ENCODE results near the gene SMARCD3.

Gene SMARCD3

DNA sequence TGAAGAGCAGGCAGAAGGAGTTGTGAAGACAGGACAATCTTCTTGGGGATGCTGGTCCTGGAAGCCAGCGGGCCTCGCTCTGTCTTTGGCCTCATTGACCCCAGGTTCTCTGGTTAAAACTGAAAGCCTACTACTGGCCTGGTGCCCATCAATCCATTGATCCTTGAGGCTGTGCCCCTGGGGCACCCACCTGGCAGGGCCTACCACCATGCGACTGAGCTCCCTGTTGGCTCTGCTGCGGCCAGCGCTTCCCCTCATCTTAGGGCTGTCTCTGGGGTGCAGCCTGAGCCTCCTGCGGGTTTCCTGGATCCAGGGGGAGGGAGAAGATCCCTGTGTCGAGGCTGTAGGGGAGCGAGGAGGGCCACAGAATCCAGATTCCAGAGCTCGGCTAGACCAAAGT is 14.7 kb downstream of the SMARCD3 start:
- DNase-seq: no peak

DNA sequence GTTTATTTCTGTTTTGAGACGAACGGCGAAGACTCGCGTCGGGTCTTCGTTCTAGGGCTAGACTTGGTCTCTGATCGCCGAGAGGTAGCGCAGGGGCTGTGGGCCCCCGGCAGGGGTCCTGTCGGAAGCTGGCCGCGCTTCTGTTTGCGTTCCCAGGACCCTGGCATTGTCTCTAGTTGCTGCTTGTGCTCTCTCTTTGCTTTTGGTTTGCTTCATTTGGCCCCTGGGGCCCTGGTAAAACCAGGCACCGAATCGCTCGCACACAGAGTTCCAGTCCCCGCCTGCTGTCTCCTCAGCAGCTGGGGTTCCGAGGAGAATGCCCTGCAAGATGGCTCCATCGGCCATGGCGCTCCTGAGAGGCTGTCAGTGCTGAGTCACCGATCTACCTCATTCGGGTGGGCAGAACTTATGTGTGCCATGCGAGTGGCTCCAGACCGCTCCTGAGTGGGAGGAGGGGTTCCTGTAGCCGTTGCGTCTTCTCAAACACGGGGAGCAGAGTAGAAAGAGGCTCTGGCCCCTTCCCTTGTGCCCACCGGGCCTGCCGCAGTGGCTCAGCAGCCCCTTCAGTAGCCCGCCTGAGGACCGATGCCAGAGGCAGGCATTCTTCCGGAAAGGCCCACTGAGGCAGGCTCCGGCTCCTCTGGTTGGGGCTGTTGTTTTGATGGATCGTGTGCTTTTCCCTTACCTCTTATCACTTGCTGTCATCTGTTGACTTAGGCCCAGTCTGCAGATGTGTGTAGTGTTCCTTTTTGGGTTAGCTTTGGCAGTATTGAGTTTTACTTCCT is 15.4 kb downstream of the SMARCD3 start:
- DNase-seq: peak; percentile 87

DNA sequence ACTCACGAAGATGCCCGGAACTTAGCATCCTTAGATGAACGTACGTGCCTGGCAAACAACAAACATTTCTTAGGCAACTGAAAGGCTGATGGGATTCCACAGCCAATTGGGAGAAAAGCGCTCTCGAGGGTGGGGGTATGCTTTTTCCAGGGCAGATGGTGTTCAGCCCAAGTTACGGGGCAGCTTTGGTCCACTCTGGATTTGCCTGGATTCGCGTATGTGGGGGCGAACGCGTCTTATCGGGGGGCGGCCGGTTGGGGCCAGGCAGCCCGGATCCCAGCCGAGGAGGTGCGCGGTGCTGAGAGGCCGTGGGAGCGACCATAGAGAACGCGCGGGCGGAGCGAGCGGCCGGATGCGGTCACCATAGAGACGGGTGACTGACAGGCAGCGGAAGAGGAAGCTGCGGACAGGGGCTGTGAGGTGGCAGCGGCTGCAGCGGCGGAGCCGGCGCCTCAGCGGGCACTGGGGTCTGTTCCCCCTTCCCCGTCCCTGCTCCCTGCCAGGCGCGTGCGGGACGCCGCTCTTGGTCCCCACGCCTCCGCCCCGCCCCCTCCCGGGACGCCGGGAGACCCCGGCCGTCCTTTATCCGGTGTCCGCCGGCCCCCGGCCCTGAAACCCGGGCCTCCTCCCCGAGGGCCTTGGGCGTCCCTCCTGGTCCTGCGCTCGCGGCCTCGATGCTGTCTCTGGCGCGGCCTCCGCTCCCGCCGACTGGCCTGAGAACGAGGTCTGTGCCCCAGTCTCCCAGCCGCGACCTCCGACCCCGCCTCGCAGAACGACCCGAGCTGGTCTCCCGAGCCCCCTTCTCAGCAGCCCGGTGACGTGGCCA is 16.2 kb downstream of the SMARCD3 start, which contains the start of gene CHPF2:
Gene CHPF2 (plus strand): TSS at position 393 of the 826 bp plus-strand sequence. CDS start 1,529 bp downstream, outside the sequence.
- peak; percentile 94 for DNase-seq

DNA sequence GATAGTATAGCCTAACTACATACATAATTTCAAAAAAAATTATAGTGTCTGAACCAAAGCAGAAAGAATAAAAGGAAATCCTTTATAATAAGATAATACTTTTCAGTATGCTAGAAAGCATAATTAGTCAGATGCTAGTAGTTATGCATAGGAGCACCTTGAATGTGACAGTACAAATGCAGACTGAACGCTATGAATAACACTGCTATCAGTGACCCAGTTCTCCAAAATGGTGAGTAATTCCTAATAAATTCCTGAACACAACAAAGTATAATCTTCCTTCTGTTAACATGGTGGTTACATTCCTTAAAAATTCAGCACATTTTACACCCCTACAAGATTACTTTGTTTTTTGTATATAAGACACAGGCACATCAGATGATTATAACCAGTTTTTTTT is 17.4 kb downstream of the SMARCD3 start:
- DNase-seq: no peak

GRCh38 chr7:151229249-151229648 is 19.2 kb downstream of the SMARCD3 start:
- DNase-seq: no peak

DNA sequence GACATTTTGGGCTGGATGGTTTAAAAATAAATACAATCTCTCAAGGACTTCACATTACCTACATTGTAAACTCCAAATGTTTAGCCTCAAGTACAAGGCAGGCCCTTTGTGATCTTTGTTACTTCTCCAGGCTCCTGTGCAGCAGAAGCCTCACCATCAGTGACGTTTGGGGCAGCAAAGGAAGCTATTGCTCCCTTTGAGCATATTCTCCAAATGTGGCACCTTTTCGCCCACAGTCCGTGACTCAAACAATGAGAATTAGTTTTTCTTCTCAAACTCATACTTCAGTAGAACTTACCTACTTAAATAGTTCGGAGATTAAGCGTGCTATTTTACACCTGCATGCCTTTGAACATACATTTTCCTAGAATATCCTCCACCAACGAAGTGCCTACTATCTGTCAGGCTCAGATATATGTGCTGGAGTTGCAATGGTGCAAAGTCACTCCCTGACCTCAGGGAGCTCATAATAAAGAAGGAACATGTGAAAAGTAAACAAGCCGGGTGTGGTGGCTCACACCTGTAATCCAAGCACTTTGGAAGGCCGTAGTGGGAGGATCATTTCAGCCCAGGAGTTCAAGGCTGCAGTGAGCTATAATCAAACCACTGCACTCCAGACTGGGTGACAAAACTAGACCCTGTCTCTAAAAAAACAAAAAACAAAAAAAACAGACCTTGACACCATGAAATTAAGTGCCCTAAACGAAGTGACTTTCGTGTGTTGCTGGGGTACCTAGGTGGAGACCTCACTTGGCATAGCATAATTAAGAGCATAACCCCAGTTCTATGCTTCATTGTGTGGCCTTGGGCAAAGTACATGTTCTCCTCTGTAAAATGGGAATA is 20.2 kb downstream of the SMARCD3 start:
- DNase-seq: no peak

GRCh38 chr7:151226875-151227782 is 21.4 kb downstream of the SMARCD3 start, which contains the start of gene ABCF2:
ABCF2 (minus strand) TSS chr7:151227205; CDS start chr7:151226458, 747 bp downstream.
- peak; percentile 99 for DNase-seq

GRCh38 chr7:151226560-151226874 is 22.0 kb downstream of the SMARCD3 start:
- no peak for DNase-seq

- DNase-seq: no peak
Observed at GRCh38 chr7:151225948-151226510, 22.5 kb downstream of the SMARCD3 start.

DNA sequence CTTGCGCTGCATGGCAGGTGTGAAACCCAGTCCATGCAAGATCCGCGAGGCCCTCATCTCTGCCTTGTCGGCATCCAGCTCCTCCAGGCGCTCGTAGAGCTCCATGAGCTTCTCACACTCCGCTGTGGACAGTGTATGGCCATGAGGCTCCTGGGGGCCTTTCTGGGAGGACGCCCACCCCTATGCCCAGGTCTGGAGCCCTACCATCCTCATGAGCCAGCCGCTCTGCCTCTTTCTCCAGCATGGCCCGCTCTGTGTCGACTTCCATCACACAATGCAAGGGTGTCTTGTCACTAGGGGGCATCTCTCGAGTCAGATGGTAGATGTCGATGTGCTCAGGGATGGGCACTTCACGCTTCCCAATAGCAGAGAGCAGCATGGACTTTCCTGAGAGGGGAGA is 24.8 kb downstream of the SMARCD3 start:
- DNase-seq: no peak

GRCh38 chr7:151218170-151218569 is 30.3 kb downstream of the SMARCD3 start:
- DNase-seq: no peak

GRCh38 chr7:151215396-151215795 is 33.1 kb downstream of the SMARCD3 start:
- DNase-seq: no peak

DNA sequence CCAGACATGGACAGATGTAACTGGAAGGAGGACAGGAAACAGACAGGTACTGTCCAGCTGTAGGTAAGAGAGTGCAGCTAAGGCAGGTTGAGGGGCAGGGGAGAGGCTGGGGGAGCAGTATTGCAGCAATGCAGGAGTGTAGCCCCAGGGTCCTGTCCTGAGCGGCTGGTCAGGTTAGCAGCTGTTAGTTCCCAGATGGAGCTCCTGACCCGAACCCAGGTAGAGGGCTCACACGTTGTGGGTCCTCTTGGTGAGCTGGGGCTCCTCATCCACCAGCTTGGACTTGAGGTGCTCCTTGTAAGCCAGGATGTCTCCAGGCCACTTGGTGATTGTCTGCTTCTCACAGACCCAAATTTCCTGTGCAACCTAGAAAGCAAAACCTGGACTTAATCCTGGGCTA is 34.7 kb downstream of the SMARCD3 start:
- no peak for DNase-seq

- no peak for DNase-seq
Observed at GRCh38 chr7:151212626-151213025, 35.9 kb downstream of the SMARCD3 start.

- no peak for DNase-seq
Observed at GRCh38 chr7:151211155-151211772, 37.2 kb downstream of the SMARCD3 start.

DNA sequence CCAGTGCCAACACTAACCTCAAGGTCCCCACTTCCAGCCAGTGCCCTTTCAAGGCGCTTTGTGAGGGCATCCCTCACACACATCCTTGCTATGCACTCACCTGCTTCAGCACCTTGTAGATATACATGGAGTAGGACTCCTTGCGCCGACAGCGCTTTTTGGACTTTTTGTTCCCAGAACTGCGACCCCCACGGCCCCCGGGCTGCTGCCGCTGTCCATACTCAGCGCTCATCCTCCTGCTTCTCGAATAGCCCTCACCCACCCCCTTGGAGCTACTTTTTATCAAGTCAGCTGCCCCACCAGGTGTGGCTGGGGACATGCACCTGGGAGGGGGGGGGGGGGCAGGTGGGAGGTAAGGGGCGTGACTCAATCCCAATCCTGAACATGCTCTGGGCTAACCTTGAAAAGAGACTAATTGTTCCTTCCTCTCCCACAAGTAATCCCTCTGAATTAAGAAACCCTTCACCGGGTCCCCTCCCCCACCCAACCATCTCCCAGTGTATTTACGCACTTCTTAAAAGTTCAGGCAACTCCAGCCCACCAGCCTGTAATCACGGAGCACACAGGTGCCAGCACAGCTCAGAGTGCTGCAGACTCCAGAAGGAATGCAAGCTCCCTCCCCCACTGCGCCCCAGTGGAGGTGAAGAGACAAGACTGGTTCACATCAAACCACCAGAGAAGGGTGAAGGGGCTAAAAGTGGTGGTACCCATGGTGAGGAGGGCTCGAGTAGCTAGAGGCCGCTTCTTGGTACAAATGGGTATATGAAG is 38.2 kb downstream of the SMARCD3 start, which contains the start of gene H2BK1:
Gene H2BK1 (minus strand): TSS at position 402 of the 768 bp plus-strand sequence. CDS start 170 bp downstream, at position 232.
- no peak for DNase-seq

DNA sequence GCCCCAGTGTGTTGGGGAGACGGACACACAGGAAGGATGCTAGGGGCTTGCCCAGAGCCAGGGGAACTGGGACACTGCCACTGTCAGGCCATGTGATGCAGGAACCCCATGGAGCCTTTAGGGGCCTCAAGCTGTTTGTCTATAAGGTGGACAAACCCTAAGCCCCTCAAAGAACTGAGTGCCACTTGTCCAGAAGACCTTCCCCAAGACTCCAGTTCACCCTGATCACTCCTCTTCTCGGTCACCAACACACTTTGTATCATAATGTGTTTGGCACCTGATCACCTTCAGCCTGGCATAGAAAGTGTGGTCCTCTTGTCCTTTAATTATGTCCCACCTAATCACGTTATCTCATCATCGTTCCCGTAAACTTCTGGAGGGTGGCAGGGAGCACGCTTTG is 38.9 kb downstream of the SMARCD3 start:
- DNase-seq: no peak

DNA sequence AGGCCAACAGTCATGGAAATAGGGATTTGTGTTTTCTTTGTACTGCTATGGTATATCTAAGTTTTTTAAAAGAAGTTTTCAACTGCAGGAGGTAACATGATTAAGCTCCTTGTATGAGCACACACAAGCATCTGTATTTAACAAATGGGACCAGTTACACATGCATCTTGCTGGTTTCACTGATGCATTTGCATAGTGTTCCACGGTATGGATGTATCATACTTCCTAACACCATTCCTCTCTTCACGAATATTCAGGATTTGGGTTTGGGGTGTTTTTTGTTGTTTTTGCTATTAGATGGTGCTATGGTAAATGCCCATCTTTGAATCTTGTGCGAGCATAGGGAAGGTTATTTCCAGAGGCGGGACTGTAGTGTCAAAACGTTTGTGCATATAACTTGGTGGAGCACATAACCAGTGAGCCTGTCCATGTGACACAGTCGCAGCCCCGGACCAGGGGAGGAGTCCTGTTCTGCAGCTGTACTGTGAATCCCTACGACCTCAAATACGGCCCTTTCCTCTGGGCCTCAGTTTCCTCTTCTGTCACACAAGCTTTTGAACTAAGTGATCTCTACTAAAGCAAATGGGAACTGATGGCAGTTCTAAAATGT is 40.1 kb downstream of the SMARCD3 start:
- no peak for DNase-seq

GRCh38 chr7:151207804-151208203 is 40.7 kb downstream of the SMARCD3 start:
- DNase-seq: no peak

DNA sequence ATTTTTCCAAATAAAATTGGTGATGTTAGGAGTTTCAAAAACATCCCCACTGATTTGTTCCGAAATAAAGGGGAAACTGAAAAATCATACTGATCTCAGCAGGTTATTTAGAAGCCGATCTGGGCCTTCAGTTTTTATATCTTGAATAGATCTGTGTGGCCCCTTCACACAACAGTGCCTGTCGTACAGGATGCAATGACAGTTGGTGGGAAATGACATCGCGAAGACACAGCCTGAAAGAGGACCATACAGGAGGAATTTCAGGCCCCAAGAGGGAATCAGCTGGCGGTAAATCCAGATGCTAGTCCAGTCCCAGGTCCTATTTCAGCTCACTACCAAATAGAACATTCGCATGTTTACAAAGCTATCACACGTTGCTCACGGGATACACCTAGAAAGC is 41.2 kb downstream of the SMARCD3 start:
- DNase-seq: no peak
